K562 (cell line): ENCODE measurements around the gene GFRA1. TPM values are rescaled to one million over a fixed set of nuclear protein-coding genes. Genes with fewer than 3 reads are reported as not detected.

ENCODE experiments used
- ATAC-seq: fragments of 200-7000 bp; cut with Tn5 transposase; 3 replicates; pipeline ENCODE4 v1.9.1; 2020; ENCODE audit warnings: moderate library complexity
- BruUV-seq: library from RNA; stranded (reverse); fragments of 400-500 nt; replicated peaks from 2 replicates; lab custom pipeline; 2021; lab: Mats Ljungman, UMichigan
- CTCF ChIA-PET: fragments of 300-600 bp; formaldehyde crosslinking; extraction: SDS; loops from one replicate; lab custom pipeline; 2021; ENCODE audit warnings: low intra/inter-chr PET ratio; lab: Yijun Ruan, JAX
- POLR2A ChIA-PET: fragments of 300-600, 350-650 bp; sonication (Branson Sonifier 250); formaldehyde crosslinking; extraction: SDS; loops from one replicate; lab custom pipeline; 2021; ENCODE audit warnings: antibody characterized with exemption, inconsistent platforms; lab: Yijun Ruan, JAX
- DNase-seq, 4 experiments: peaks; one replicate each; pipeline versions ENCODE4 v3.0.0 to v3.0.0-alpha.2; 2011 to 2018; ENCODE audit warnings: low spot score in 3 of 4, mixed read lengths in 3 of 4; ENCODE audit errors: extremely low read depth in 1 of 4
- FAIRE-seq: peaks from 2 replicates; lab custom pipeline; 2011; peaks lifted over from hg19 to GRCh38; lab: Jason Lieb, UNC
- H2AFZ ChIP-seq: 2 replicates; pipeline ENCODE4 v1.6.0; 2011; ENCODE audit warnings: low read depth, low read length, control low read depth, inconsistent platforms
- H3K27ac ChIP-seq: fragments of 200-600 bp; 3 replicates; pipeline ENCODE4 v1.8.0; 2011; ENCODE audit warnings: low read depth, mild to moderate bottlenecking, control low read depth, inconsistent platforms, low read length, moderate library complexity, mixed read lengths; ENCODE audit errors: extremely low read depth
- H3K27me3 ChIP-seq, 2 experiments: fragments of 300-600 bp in 1 of 2; 2 replicates in 1 of 2; 3 replicates in 1 of 2; pipeline versions ENCODE4 v1.6.0 to v1.8.0; 2011; ENCODE audit warnings: inconsistent platforms in 2 of 2, low read length in 2 of 2, mild to moderate bottlenecking in 1 of 2, mixed read lengths in 1 of 2, moderate library complexity in 1 of 2; ENCODE audit not compliant: control insufficient read depth in 2 of 2, insufficient read depth in 2 of 2
- H3K36me3 ChIP-seq: fragments of 300-600 bp; 3 replicates; pipeline ENCODE4 v1.8.0; 2011; ENCODE audit warnings: mild to moderate bottlenecking, low read length, inconsistent platforms; ENCODE audit not compliant: control insufficient read depth, insufficient read depth
- H3K4me1 ChIP-seq, 2 experiments: fragments of 200-600 bp in 1 of 2; replicated peaks in 1 of 2; 2 replicates in 1 of 2; 3 replicates in 1 of 2; pipeline versions ENCODE4 v1.5.1 to v1.8.0; 2011; ENCODE audit warnings: inconsistent platforms in 2 of 2, low read length in 2 of 2, mild to moderate bottlenecking in 1 of 2, mixed read lengths in 1 of 2, moderate library complexity in 1 of 2; ENCODE audit not compliant: control insufficient read depth in 2 of 2, insufficient read depth in 2 of 2
- H3K4me2 ChIP-seq: 2 replicates; pipeline ENCODE4 v1.6.1; 2011; ENCODE audit warnings: low read length, control low read depth, inconsistent platforms, mixed read lengths; ENCODE audit not compliant: insufficient read depth
- H3K4me3 ChIP-seq: fragments of 200-600 bp; sonication (generic), shearing (Covaris generic); 2 replicates; pipeline ENCODE4 v1.5.1; 2016; ENCODE audit warnings: control low read depth, inconsistent platforms
- H3K79me2 ChIP-seq: fragments of 200-600 bp; 3 replicates; pipeline ENCODE4 v1.8.0; 2011; ENCODE audit warnings: low read length, inconsistent platforms; ENCODE audit not compliant: control insufficient read depth, insufficient read depth
- H3K9ac ChIP-seq, 2 experiments: 2 replicates each; pipeline versions ENCODE4 v1.6.0 to v1.6.1; 2011; ENCODE audit warnings: low read depth in 2 of 2, low read length in 2 of 2, control low read depth in 1 of 2, inconsistent platforms in 1 of 2, mild to moderate bottlenecking in 1 of 2, mixed read lengths in 1 of 2; ENCODE audit not compliant: insufficient read depth in 1 of 2
- H3K9me1 ChIP-seq: one replicate; pipeline ENCODE4 v1.6.0; 2011; ENCODE audit warnings: inconsistent platforms, mild to moderate bottlenecking, low read length, moderate library complexity; ENCODE audit not compliant: control insufficient read depth, insufficient read depth
- H3K9me3 ChIP-seq: replicated peaks from 2 replicates; pipeline ENCODE4 v1.5.1; 2011; ENCODE audit warnings: low read depth, low read length, inconsistent platforms; ENCODE audit not compliant: control insufficient read depth, insufficient read depth
- H4K20me1 ChIP-seq: replicated peaks from 2 replicates; pipeline ENCODE4 v1.6.1; 2011; ENCODE audit warnings: low read length, inconsistent platforms, mixed read lengths; ENCODE audit not compliant: control insufficient read depth, insufficient read depth
- ARID2 ChIP-seq: fragments of 450-650 bp; IDR thresholded peaks from 2 replicates; pipeline ENCODE4 v1.6.1; 2017; ENCODE audit warnings: antibody characterized with exemption, mild to moderate bottlenecking
- ATF1 ChIP-seq, 2 experiments: fragments of 450-650 bp in 1 of 2; IDR thresholded peaks; 2 replicates each; pipeline ENCODE4 v1.6.1; 2016; ENCODE audit warnings: missing compliant biosample characterization in 1 of 2, missing genetic modification characterization in 1 of 2
- EHMT2 ChIP-seq: fragments of 450-650 bp; IDR thresholded peaks from 2 replicates; pipeline ENCODE4 v1.6.1; 2018; ENCODE audit warnings: antibody characterized with exemption
- HDGF ChIP-seq: fragments of 450-650 bp; IDR thresholded peaks from 2 replicates; pipeline ENCODE4 v1.6.1; 2016
- HNRNPK ChIP-seq: fragments of 200-400 bp; formaldehyde crosslinking; IDR thresholded peaks from one replicate; pipeline ENCODE4 v1.6.1; 2018; ENCODE audit warnings: mild to moderate bottlenecking, low read depth, low read length; ENCODE audit not compliant: poor library complexity, severe bottlenecking
- KAT2B ChIP-seq: IDR thresholded peaks from one replicate; pipeline ENCODE4 v1.6.1; 2012; ENCODE audit warnings: low read depth, mild to moderate bottlenecking, control low read depth, inconsistent platforms, low read length, moderate library complexity
- KLF10 ChIP-seq: fragments of 250-450 bp; sonication (Bioruptor Pico); IDR thresholded peaks from 2 replicates; pipeline ENCODE4 v1.6.1; 2021; ENCODE audit warnings: matching md5 sums
- MAX ChIP-seq: sonication (generic); formaldehyde crosslinking; IDR thresholded peaks from 2 replicates; pipeline ENCODE4 v1.9.0; 2022; ENCODE audit warnings: mild to moderate bottlenecking, missing genetic modification reagents
- POLR3A ChIP-seq: IDR thresholded peaks from 2 replicates; pipeline ENCODE4 v1.6.1; 2011; ENCODE audit warnings: borderline replicate concordance, mild to moderate bottlenecking, moderate library complexity; ENCODE audit not compliant: insufficient read length, insufficient read depth; ENCODE audit errors: extremely low read depth
- ZBTB17 ChIP-seq: fragments of 450-650 bp; formaldehyde crosslinking; IDR thresholded peaks from 2 replicates; pipeline ENCODE4 v1.4.0; 2020; ENCODE audit warnings: mild to moderate bottlenecking
- ZNF165 ChIP-seq: fragments of 250-450 bp; sonication (Bioruptor Pico); IDR thresholded peaks from 2 replicates; pipeline ENCODE4 v1.4.0; 2020; ENCODE audit warnings: borderline replicate concordance
- ZNF511 ChIP-seq: sonication (generic); formaldehyde crosslinking; IDR thresholded peaks from 2 replicates; pipeline ENCODE4 v1.8.0; 2022; ENCODE audit warnings: mild to moderate bottlenecking, missing genetic modification reagents
- WGBS: fragments of 100-300 bp; shearing (Covaris generic); methylation state at CpG from one replicate; pipeline ENCODE4 v1.1.6; 2016; ENCODE audit warnings: low coverage, mixed read lengths; ENCODE audit not compliant: insufficient coverage; ENCODE audit errors: missing lambda C conversion rate; 5-methylcytosine and 5-hydroxymethylcytosine counted together
- in situ Hi-C: fragments of 300-500 bp; cut with MboI; formaldehyde crosslinking; loops from 4 replicates; pipeline ENCODE4 v1.15.0; 2018; ENCODE audit warnings: inconsistent platforms, mixed read lengths
- intact Hi-C: fragments of 100-400 bp; cut with micrococcal nuclease; formaldehyde crosslinking; loops from 2 replicates; pipeline ENCODE4 v1.14.2; 2022
- polyA plus RNA-seq, 8 experiments: library from polyadenylated mRNA; depleted of rRNA in 4 of 8; stranded (reverse) in 5 of 8; unstranded in 3 of 8; fragments of >200 nt; fragmentation: Nextera tagmentation in 2 of 8; fragmentation: Illumina TruSeq in 1 of 8; extraction: Ambion mirVana in 2 of 8; extraction: Trizol in 1 of 8; gene quantifications; 2 replicates each; pipeline versions ENCODE4 v1.2.1 to v1.2.3, GENCODE V29; 2011 to 2014; ENCODE audit warnings: inconsistent platforms in 1 of 8, missing spikeins in 1 of 8
- total RNA-seq, 7 experiments: library from RNA; depleted of rRNA in 6 of 7; stranded (reverse); fragments of >200 nt in 6 of 7; fragmentation: Illumina TruSeq in 2 of 7; extraction: Trizol in 2 of 7; gene quantifications; 2 replicates each; pipeline versions ENCODE4 v1.2.1 to v1.2.3, GENCODE V29; 2011 to 2021; ENCODE audit warnings: low replicate concordance in 1 of 7

GFRA1 gene
- total and polyA plus RNA-seq, 9 of the 15 experiments (the other 6 are each of a cell fraction or from before 2014, with no cell fraction given): 0.04 TPM; not detected in 8

- WGBS: 0% methylated on average over 3 of the region's 4 CpGs
These were observed 192.5 kb downstream of the GFRA1 start for GRCh38 chr10:116080553-116080952.

More at GRCh38 chr10:116080553-116080952, 192.5 kb downstream of the GFRA1 start:
- H3K27me3 ChIP-seq: no peaks in the 10 kb centered on the region
- no peak overlapping the region for H3K4me2 ChIP-seq
- POLR2A ChIA-PET: no interaction called here
- no peak overlapping the region for H3K27ac ChIP-seq
- BruUV-seq: no TSS peak
- no peak overlapping the region for H2AFZ ChIP-seq
- H3K4me3 ChIP-seq: no peak overlapping the region
- H4K20me1 ChIP-seq: no peaks in the 10 kb centered on the region
- in situ Hi-C loops: no loop called here
- intact Hi-C loops: no loop called here
- no peaks in the 10 kb centered on the region for H3K4me1 ChIP-seq
- CTCF ChIA-PET: no interaction called here
- FAIRE-seq: no peak
- no peaks in the 10 kb centered on the region for H3K9me1 ChIP-seq
- H3K9me3 ChIP-seq: no peaks in the 10 kb centered on the region
- no peaks in the 10 kb centered on the region for H3K79me2 ChIP-seq
- H3K9ac ChIP-seq: no peak overlapping the region
- no peak for ATAC-seq
- DNase-seq: no peak
- TF ChIP-seq HNRNPK: no peak
- no peak for TF ChIP-seq POLR3A
- no peak for TF ChIP-seq ZBTB17 (CRISPR knock-in tag)
- TF ChIP-seq EHMT2: no peak
- no peak for TF ChIP-seq MAX (CRISPR knock-in tag)
- TF ChIP-seq HDGF: no peak
- no peak for TF ChIP-seq ATF1 (CRISPR knock-in tag; IDR thresholded peaks at IDR 0.05)
- no peak for TF ChIP-seq ATF1 (tag; IDR thresholded peaks at IDR 0.05)
- TF ChIP-seq KLF10 (CRISPR knock-in tag): no peak
- no peak for TF ChIP-seq ZNF165 (CRISPR knock-in tag)
- TF ChIP-seq ZNF511 (CRISPR knock-in tag): no peak
- TF ChIP-seq KAT2B: no peak
- TF ChIP-seq ARID2: no peak
- TF ChIP-seq, all 486 proteins: peak for 0
- H3K36me3 ChIP-seq: no peaks in the 10 kb centered on the region
